ENCODE measurements around the gene ZRANB3. TPM values are rescaled to one million over a fixed set of nuclear protein-coding genes. Genes with fewer than 3 reads are reported as not detected.
A peak's percentile ranks its signal among the peaks of the same experiment; 100 is the strongest.

ZRANB3 gene
- total and polyA plus RNA-seq, 2 of the 13 experiments (the other 11 are each of a cell fraction or from before 2014, with no cell fraction given), result 5.8 to 25.2 TPM

GRCh38 chr2:135531231-135532197, 496 bp upstream of the ZRANB3 start, which contains the start of gene R3HDM1 (continued):
- TF ChIP-seq, protein P1, sequence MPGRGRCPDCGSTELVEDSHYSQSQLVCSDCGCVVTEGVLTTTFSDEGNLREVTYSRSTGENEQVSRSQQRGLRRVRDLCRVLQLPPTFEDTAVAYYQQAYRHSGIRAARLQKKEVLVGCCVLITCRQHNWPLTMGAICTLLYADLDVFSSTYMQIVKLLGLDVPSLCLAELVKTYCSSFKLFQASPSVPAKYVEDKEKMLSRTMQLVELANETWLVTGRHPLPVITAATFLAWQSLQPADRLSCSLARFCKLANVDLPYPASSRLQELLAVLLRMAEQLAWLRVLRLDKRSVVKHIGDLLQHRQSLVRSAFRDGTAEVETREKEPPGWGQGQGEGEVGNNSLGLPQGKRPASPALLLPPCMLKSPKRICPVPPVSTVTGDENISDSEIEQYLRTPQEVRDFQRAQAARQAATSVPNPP (CRISPR knock-in tag; IDR thresholded peaks at IDR 0.05), result no peak
- TF ChIP-seq, protein P2, sequence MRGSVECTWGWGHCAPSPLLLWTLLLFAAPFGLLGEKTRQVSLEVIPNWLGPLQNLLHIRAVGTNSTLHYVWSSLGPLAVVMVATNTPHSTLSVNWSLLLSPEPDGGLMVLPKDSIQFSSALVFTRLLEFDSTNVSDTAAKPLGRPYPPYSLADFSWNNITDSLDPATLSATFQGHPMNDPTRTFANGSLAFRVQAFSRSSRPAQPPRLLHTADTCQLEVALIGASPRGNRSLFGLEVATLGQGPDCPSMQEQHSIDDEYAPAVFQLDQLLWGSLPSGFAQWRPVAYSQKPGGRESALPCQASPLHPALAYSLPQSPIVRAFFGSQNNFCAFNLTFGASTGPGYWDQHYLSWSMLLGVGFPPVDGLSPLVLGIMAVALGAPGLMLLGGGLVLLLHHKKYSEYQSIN (CRISPR knock-in tag; IDR thresholded peaks at IDR 0.05; ENCODE audit: borderline replicate concordance), result no peak
- TF ChIP-seq ZNF652 (CRISPR knock-in tag; IDR thresholded peaks at IDR 0.05; ENCODE audit: borderline replicate concordance, low read depth) (peak; percentile 79), SRSF4 (IDR thresholded peaks at IDR 0.05; ENCODE audit: low read depth, low read length, poor library complexity, severe bottlenecking) (no peak), ZNF883 (CRISPR knock-in tag; IDR thresholded peaks at IDR 0.05; ENCODE audit: not compliant biosample characterization) (peak; percentile 93), ZNF441 (CRISPR knock-in tag; IDR thresholded peaks at IDR 0.05; ENCODE audit: borderline replicate concordance) (0 out of 2 replicates have a peak, but pooled peaks have one; percentile 21), ZNF737 (CRISPR knock-in tag; IDR thresholded peaks at IDR 0.05; ENCODE audit: borderline replicate concordance) (no peak), ZBTB20 (CRISPR knock-in tag; IDR thresholded peaks at IDR 0.05; ENCODE audit: borderline replicate concordance, low read depth) (no peak), MAZ (IDR thresholded peaks at IDR 0.05; ENCODE audit: borderline replicate concordance, low read depth, low read length) (no peak), MAZ (CRISPR knock-in tag; IDR thresholded peaks at IDR 0.05; ENCODE audit: low read depth) (peak; percentile 93), SALL1 (CRISPR knock-in tag; IDR thresholded peaks at IDR 0.05) (peak; percentile 79; the same call in 1 of the 2 replicates), ZFX (CRISPR knock-in tag; IDR thresholded peaks at IDR 0.05; ENCODE audit: low read depth) (peak; percentile 92), NCOA5 (CRISPR knock-in tag; IDR thresholded peaks at IDR 0.05) (no peak), ZBTB49 (CRISPR knock-in tag; IDR thresholded peaks at IDR 0.05; ENCODE audit: borderline replicate concordance) (no peak), FOXK2 (IDR thresholded peaks at IDR 0.05) (no peak), ZFP36L2 (CRISPR knock-in tag; IDR thresholded peaks at IDR 0.05) (no peak), WIZ (CRISPR knock-in tag; IDR thresholded peaks at IDR 0.05) (peak; percentile 94; the same call in 1 of the 2 replicates)
- TF ChIP-seq, protein P3, sequence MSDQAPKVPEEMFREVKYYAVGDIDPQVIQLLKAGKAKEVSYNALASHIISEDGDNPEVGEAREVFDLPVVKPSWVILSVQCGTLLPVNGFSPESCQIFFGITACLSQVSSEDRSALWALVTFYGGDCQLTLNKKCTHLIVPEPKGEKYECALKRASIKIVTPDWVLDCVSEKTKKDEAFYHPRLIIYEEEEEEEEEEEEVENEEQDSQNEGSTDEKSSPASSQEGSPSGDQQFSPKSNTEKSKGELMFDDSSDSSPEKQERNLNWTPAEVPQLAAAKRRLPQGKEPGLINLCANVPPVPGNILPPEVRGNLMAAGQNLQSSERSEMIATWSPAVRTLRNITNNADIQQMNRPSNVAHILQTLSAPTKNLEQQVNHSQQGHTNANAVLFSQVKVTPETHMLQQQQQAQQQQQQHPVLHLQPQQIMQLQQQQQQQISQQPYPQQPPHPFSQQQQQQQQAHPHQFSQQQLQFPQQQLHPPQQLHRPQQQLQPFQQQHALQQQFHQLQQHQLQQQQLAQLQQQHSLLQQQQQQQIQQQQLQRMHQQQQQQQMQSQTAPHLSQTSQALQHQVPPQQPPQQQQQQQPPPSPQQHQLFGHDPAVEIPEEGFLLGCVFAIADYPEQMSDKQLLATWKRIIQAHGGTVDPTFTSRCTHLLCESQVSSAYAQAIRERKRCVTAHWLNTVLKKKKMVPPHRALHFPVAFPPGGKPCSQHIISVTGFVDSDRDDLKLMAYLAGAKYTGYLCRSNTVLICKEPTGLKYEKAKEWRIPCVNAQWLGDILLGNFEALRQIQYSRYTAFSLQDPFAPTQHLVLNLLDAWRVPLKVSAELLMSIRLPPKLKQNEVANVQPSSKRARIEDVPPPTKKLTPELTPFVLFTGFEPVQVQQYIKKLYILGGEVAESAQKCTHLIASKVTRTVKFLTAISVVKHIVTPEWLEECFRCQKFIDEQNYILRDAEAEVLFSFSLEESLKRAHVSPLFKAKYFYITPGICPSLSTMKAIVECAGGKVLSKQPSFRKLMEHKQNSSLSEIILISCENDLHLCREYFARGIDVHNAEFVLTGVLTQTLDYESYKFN (CRISPR knock-in tag; conservative IDR thresholded peaks at IDR 0.05), result no peak; the same call in 1 of the 2 replicates
- TF ChIP-seq, protein P4, sequence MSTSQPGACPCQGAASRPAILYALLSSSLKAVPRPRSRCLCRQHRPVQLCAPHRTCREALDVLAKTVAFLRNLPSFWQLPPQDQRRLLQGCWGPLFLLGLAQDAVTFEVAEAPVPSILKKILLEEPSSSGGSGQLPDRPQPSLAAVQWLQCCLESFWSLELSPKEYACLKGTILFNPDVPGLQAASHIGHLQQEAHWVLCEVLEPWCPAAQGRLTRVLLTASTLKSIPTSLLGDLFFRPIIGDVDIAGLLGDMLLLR (CRISPR knock-in tag; IDR thresholded peaks at IDR 0.05), result peak; percentile 80; the same call in 1 of the 2 replicates

Measured in HepG2 (cell line).